HL-60 (cell line): ENCODE data around the gene EPS8.
A peak's percentile ranks its signal among the peaks of the same experiment; 100 is the strongest.

Experiments used
- DNase-seq, 2 experiments: peaks; one replicate each; pipeline ENCODE4 v3.0.0-alpha.2; 2010 to 2020; ENCODE audit warnings: low read depth in 1 of 2, low spot score in 1 of 2
- H3K27ac ChIP-seq: fragments of 250-450 bp; sonication (Bioruptor Pico); replicated peaks from 2 replicates; pipeline ENCODE4 v1.5.1; 2020; ENCODE audit warnings: mild to moderate bottlenecking, moderate library complexity
- H3K27me3 ChIP-seq: fragments of 250-450 bp; sonication (Bioruptor Pico); 2 replicates; pipeline ENCODE4 v1.5.1; 2021; ENCODE audit warnings: mild to moderate bottlenecking, moderate library complexity; ENCODE audit not compliant: insufficient read depth, poor library complexity, severe bottlenecking
- H3K4me3 ChIP-seq: replicated peaks from 2 replicates; pipeline ENCODE4 v1.5.1; 2011; ENCODE audit warnings: mild to moderate bottlenecking, control low read depth, low read length; ENCODE audit not compliant: insufficient read depth
- GABPA ChIP-seq: IDR thresholded peaks from 2 replicates; pipeline ENCODE4 v1.6.1; 2012; ENCODE audit warnings: low read depth
- POLR2AphosphoS5 ChIP-seq: IDR thresholded peaks from 2 replicates; pipeline ENCODE4 v1.6.1; 2012; ENCODE audit warnings: low read depth
- REST ChIP-seq: IDR thresholded peaks from 2 replicates; pipeline ENCODE4 v1.6.1; 2012; ENCODE audit warnings: low read depth; ENCODE audit not compliant: insufficient replicate concordance
- SPI1 ChIP-seq: IDR thresholded peaks from 2 replicates; pipeline ENCODE4 v1.6.1; 2012; ENCODE audit warnings: low read depth, mild to moderate bottlenecking, borderline replicate concordance
- long read RNA-seq: library from polyadenylated mRNA; unstranded; transcript quantifications from one replicate; pipeline ENCODE4 v2.0.0, GENCODE V29; 2020
- TF ChIP-seq, protein P1 (sequence below): IDR thresholded peaks from one replicate; pipeline ENCODE4 v1.5.1; 2011; ENCODE audit warnings: low read length, control low read depth, inconsistent platforms; ENCODE audit not compliant: insufficient read depth

Gene EPS8
- long read RNA-seq, transcript EPS8-221 (21 exons, 3,873 nt), result major isoform, 8 of 11 reads
- long read RNA-seq, partial matches to known transcripts, result 1 of 11 reads
- long read RNA-seq, other reads (novel, unspliced or antisense), result 2 of 11 reads

- H3K4me3 ChIP-seq, result peak within 1 kb of the TSS; percentile 50
- peak; percentile 62 to 79 for DNase-seq
- TF ChIP-seq SPI1 (no peak), REST (no peak), GABPA (no peak), POLR2AphosphoS5 (no peak)
- TF ChIP-seq, protein P1, sequence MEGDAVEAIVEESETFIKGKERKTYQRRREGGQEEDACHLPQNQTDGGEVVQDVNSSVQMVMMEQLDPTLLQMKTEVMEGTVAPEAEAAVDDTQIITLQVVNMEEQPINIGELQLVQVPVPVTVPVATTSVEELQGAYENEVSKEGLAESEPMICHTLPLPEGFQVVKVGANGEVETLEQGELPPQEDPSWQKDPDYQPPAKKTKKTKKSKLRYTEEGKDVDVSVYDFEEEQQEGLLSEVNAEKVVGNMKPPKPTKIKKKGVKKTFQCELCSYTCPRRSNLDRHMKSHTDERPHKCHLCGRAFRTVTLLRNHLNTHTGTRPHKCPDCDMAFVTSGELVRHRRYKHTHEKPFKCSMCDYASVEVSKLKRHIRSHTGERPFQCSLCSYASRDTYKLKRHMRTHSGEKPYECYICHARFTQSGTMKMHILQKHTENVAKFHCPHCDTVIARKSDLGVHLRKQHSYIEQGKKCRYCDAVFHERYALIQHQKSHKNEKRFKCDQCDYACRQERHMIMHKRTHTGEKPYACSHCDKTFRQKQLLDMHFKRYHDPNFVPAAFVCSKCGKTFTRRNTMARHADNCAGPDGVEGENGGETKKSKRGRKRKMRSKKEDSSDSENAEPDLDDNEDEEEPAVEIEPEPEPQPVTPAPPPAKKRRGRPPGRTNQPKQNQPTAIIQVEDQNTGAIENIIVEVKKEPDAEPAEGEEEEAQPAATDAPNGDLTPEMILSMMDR, result no peak
- no peak within 1 kb of the TSS for H3K27ac ChIP-seq
- H3K27me3 ChIP-seq, result peaks cover 34% of the 10 kb centered on the region
Observed at GRCh38 chr12:15789220-15790171, at the start of gene EPS8. Gene EPS8, minus strand, starts transcription at chr12:15789388. Its CDS starts 106,437 bp downstream, at chr12:15682951.

- Histone ChIP-seq H3K27ac (no peak overlapping the region), H3K4me3 (no peak overlapping the region), H3K27me3 (peaks cover 8% of the 10 kb centered on the region)
- TF ChIP-seq REST (no peak), POLR2AphosphoS5 (no peak), SPI1 (no peak), GABPA (no peak)
- TF ChIP-seq, protein P1, result no peak
- DNase-seq, result no peak
Observed at GRCh38 chr12:15837141-15837790, 48.1 kb upstream of the EPS8 start.

GRCh38 chr12:15834575-15834974 lies 45.4 kb upstream of the EPS8 start:
- no peak overlapping the region for H3K4me3 ChIP-seq
- H3K27me3 ChIP-seq, result peaks cover 4% of the 10 kb centered on the region
- H3K27ac ChIP-seq, result no peak overlapping the region
- TF ChIP-seq, protein P1, result no peak
- TF ChIP-seq GABPA (no peak), POLR2AphosphoS5 (no peak), REST (no peak), SPI1 (no peak)
- DNase-seq, result no peak
